Body of pancreas (tissue), 4 donors: Measurements from ENCODE around the gene SH2B3. TPM values are rescaled to one million over a fixed set of nuclear protein-coding genes. Genes with fewer than 3 reads are reported as not detected.

Experiments used
- ATAC-seq: fragments of 150-250 bp; one replicate; pipeline ENCODE4 v1.9.1; 2016
- DNase-seq, 4 donors: peaks; one replicate each; pipeline ENCODE4 v3.0.0-alpha.2; 2019
- H3K27ac ChIP-seq, 4 donors: fragments of 200-600 bp; sonication (generic); 1 replicate in 3 of 4; 2 replicates in 1 of 4; pipeline versions ENCODE4 v1.5.1 to v1.6.1; 2016 to 2019; ENCODE audit warnings: mild to moderate bottlenecking in 1 of 4, mixed read lengths in 1 of 4, moderate library complexity in 1 of 4
- H3K27me3 ChIP-seq, 2 donors: fragments of 200-600 bp; sonication (generic); one replicate each; pipeline ENCODE4 v1.6.0; 2016; ENCODE audit warnings: mild to moderate bottlenecking in 1 of 2
- H3K36me3 ChIP-seq, 2 donors: fragments of 200-600 bp; sonication (generic); replicated peaks in 1 of 2; 2 replicates each; pipeline ENCODE4 v1.5.1; 2016; ENCODE audit warnings: low read depth in 2 of 2; ENCODE audit not compliant: insufficient read depth in 1 of 2
- H3K4me1 ChIP-seq: fragments of 200-600 bp; sonication (generic); one replicate; pipeline ENCODE4 v1.6.0; 2016
- H3K4me3 ChIP-seq, 2 donors: fragments of 200-600 bp; sonication (generic); 1 replicate in 1 of 2; 2 replicates in 1 of 2; pipeline ENCODE4 v1.5.1; 2016 to 2019
- H3K9me3 ChIP-seq, 3 donors: fragments of 200-600 bp; sonication (generic); 1 replicate in 2 of 3; 2 replicates in 1 of 3; pipeline ENCODE4 v1.5.1; 2016
- POLR2A ChIP-seq, 3 donors: fragments of 450-650 bp; IDR thresholded peaks; one replicate each; pipeline ENCODE4 v1.6.1; 2016; ENCODE audit warnings: antibody characterized with exemption in 3 of 3, mild to moderate bottlenecking in 2 of 3
- WGBS, 2 donors: methylation state at CpG; one replicate each; pipeline ENCODE4 v1.1.5; 2017; 5-methylcytosine and 5-hydroxymethylcytosine counted together
- intact Hi-C: fragments of 100-400 bp; cut with DNase I; formaldehyde crosslinking; loops from one replicate; pipeline ENCODE4 v1.15.1; 2023
- total RNA-seq, 2 donors: library from RNA; depleted of rRNA; stranded (reverse); fragments of >200 nt; gene quantifications; one replicate each; pipeline ENCODE4 v1.1.0, GENCODE V29; 2016
- TF ChIP-seq, protein P1 (sequence below), 7 experiments: fragments of 450-650 bp in 4 of 7; fragments of 200-600 bp in 3 of 7; sonication (generic) in 3 of 7; IDR thresholded peaks; one replicate each; pipeline ENCODE4 v1.5.1; 2016 to 2019; ENCODE audit warnings: antibody characterized with exemption in 7 of 7

SH2B3 gene
- total RNA-seq, 2 donors from 2014 or later = 23.1 to 41.9 TPM

DNA sequence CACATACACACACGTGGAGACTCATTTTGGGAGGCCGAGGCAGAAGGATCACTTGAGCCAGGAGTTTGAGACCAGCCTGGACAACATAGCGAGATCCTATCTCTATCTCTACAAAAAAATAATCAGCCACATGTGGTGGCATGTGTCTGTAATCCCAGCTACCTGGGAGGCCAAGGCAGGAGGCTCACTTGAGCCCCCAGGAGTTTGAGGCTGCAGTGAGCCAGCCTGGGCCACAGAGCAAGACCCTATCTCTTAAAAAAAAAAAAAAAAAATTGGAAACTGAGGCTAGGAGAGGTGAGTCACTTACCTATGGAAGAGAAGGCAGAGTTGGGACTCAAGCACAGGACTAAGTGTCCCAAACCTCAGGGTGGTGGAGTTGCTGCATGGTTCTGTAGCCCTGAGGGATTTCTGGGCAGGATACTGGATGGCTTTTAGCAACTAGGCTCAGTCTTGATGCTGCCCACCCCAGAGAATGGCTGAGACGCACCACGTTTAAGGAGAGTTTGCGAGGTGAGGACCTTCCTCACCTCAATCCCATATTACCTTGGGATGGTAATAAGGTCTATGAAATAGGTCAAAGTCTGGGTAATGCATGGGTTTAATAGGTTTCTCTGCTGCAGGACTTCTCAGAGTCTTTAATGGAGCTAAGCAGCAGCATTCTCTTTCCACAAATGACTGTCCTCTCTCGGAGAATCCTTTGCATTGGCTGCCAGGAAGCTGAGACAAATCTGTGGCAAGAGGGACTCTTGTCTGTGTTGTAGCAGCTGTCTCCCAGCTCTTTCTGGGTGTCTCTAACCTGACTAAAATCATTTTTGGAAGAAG is 35.6 kb downstream of the SH2B3 start:
- WGBS, 2 donors = 86 to 89% methylated on average over 7 of the region's 7 CpGs
- no peak for ATAC-seq
- Histone ChIP-seq H3K9me3 (no peaks in the 10 kb centered on the region), H3K27ac (peak overlapping the region in 1 of 4 donors; percentile 82), H3K27me3 (no peaks in the 10 kb centered on the region), H3K36me3 (no peaks in the 10 kb centered on the region), H3K4me3 (no peak overlapping the region), H3K4me1 (peaks cover 52% of the 10 kb centered on the region)
- TF ChIP-seq POLR2A (IDR thresholded peaks at IDR 0.05) = no peak
- TF ChIP-seq, protein P1, sequence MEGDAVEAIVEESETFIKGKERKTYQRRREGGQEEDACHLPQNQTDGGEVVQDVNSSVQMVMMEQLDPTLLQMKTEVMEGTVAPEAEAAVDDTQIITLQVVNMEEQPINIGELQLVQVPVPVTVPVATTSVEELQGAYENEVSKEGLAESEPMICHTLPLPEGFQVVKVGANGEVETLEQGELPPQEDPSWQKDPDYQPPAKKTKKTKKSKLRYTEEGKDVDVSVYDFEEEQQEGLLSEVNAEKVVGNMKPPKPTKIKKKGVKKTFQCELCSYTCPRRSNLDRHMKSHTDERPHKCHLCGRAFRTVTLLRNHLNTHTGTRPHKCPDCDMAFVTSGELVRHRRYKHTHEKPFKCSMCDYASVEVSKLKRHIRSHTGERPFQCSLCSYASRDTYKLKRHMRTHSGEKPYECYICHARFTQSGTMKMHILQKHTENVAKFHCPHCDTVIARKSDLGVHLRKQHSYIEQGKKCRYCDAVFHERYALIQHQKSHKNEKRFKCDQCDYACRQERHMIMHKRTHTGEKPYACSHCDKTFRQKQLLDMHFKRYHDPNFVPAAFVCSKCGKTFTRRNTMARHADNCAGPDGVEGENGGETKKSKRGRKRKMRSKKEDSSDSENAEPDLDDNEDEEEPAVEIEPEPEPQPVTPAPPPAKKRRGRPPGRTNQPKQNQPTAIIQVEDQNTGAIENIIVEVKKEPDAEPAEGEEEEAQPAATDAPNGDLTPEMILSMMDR (IDR thresholded peaks at IDR 0.05) = no peak
- intact Hi-C loops = no loop called here
- DNase-seq = no peak

- peak overlapping the region; percentile 72 to 82 (median 81) for H3K27ac ChIP-seq
- H3K4me1 ChIP-seq = peaks cover 62% of the 10 kb centered on the region
- intact Hi-C loops = no loop called here
- DNase-seq (peak in 1 of 4 donors; percentile 6), ATAC-seq (no peak)
- H3K4me3 ChIP-seq = no peak overlapping the region
- TF ChIP-seq, protein P1 (IDR thresholded peaks at IDR 0.05) = no peak
- no peak for TF ChIP-seq POLR2A (IDR thresholded peaks at IDR 0.05)
- H3K36me3 ChIP-seq = no peaks in the 10 kb centered on the region
- 75 to 80% methylated on average over 4 to 10 of the region's 10 CpGs for WGBS, 2 donors
- H3K27me3 ChIP-seq = no peaks in the 10 kb centered on the region
- H3K9me3 ChIP-seq = no peaks in the 10 kb centered on the region
These were observed 36.8 kb downstream of the SH2B3 start for GRCh38 chr12:111442301-111443045.

GRCh38 chr12:111443086-111443485 is 37.4 kb downstream of the SH2B3 start:
- TF ChIP-seq, protein P1 (IDR thresholded peaks at IDR 0.05) = no peak
- TF ChIP-seq POLR2A (IDR thresholded peaks at IDR 0.05) = no peak
- ATAC-seq (no peak), DNase-seq (peak in 1 of 4 donors; percentile 5)
- Histone ChIP-seq H3K4me3 (no peak overlapping the region), H3K27ac (peak overlapping the region; percentile 72 to 82 (median 81)), H3K9me3 (no peaks in the 10 kb centered on the region), H3K36me3 (peaks cover 0 to 1% of the 10 kb centered on the region in 2 donors), H3K4me1 (peaks cover 61% of the 10 kb centered on the region), H3K27me3 (no peaks in the 10 kb centered on the region)
- intact Hi-C loops = no loop called here
- 92 to 96% methylated on average over 7 of the region's 7 CpGs for WGBS, 2 donors

- Histone ChIP-seq H3K27me3 (no peaks in the 10 kb centered on the region), H3K9me3 (no peaks in the 10 kb centered on the region), H3K4me1 (peaks cover 61% of the 10 kb centered on the region), H3K36me3 (peaks cover 0 to 1% of the 10 kb centered on the region in 2 donors), H3K4me3 (no peak overlapping the region), H3K27ac (peak overlapping the region; percentile 72 to 82 (median 81))
- intact Hi-C loops = no loop called here
- 57 to 71% methylated on average over 7 of the region's 7 CpGs for WGBS, 2 donors
- TF ChIP-seq, protein P1 (IDR thresholded peaks at IDR 0.05) = no peak
- peak in 1 of 3 donors; percentile 13 for TF ChIP-seq POLR2A (IDR thresholded peaks at IDR 0.05)
- DNase-seq (peak; percentile 51 to 86 (median 74)), ATAC-seq (peak; percentile 34)
These were observed 37.9 kb downstream of the SH2B3 start for GRCh38 chr12:111443586-111443985.
